Right lobe of liver (tissue), 6 donors: ENCODE results near the gene FLNB. TPM values are rescaled to one million over a fixed set of nuclear protein-coding genes. Genes with fewer than 3 reads are reported as not detected.

Experiments
- ATAC-seq, 4 donors: fragments of 200-7000 bp; cut with Tn5 transposase; one replicate each; pipeline ENCODE4 v1.9.1; 2020; ENCODE audit warnings: mild to moderate bottlenecking in 4 of 4, moderate library complexity in 4 of 4
- DNase-seq, 3 donors: peaks; one replicate each; pipeline ENCODE4 v3.0.0-alpha.2; 2020
- H3K27ac ChIP-seq, 3 donors: fragments of 200-600 bp; one replicate each; pipeline ENCODE4 v1.8.0; 2022
- H3K27me3 ChIP-seq, 2 donors: fragments of 200-600 bp; one replicate each; pipeline ENCODE4 v1.8.0; 2022
- H3K36me3 ChIP-seq, 4 donors: fragments of 200-600 bp; sonication (generic) in 1 of 4; one replicate each; pipeline versions ENCODE4 v1.5.1 to v1.8.0; 2017 to 2022; ENCODE audit warnings: control low read depth in 1 of 4
- H3K4me1 ChIP-seq, 4 donors: fragments of 200-600 bp; sonication (generic) in 1 of 4; one replicate each; pipeline versions ENCODE4 v1.5.1 to v1.8.0; 2017 to 2022; ENCODE audit warnings: control low read depth in 1 of 4
- H3K4me3 ChIP-seq, 3 donors: fragments of 200-600 bp; one replicate each; pipeline ENCODE4 v1.8.0; 2022
- H3K9me3 ChIP-seq, 4 donors: fragments of 200-600 bp; sonication (generic) in 1 of 4; one replicate each; pipeline versions ENCODE4 v1.5.1 to v1.8.0; 2017 to 2022; ENCODE audit warnings: control low read depth in 1 of 4
- CTCF ChIP-seq, 4 donors: fragments of 200-600 bp in 3 of 4; fragments of 450-650 bp in 1 of 4; IDR thresholded peaks; one replicate each; pipeline versions ENCODE4 v1.5.1 to v1.8.0; 2016 to 2022; ENCODE audit warnings: antibody characterized with exemption in 4 of 4, mild to moderate bottlenecking in 2 of 4
- POLR2A ChIP-seq: fragments of 450-650 bp; IDR thresholded peaks from one replicate; pipeline ENCODE4 v1.6.1; 2017; ENCODE audit warnings: antibody characterized with exemption, mild to moderate bottlenecking
- WGBS: methylation state at CpG from one replicate; pipeline ENCODE4 v1.1.6; 2018; ENCODE audit warnings: low coverage, low lambda C conversion rate; ENCODE audit not compliant: insufficient coverage; ENCODE audit errors: missing lambda C conversion rate; 5-methylcytosine and 5-hydroxymethylcytosine counted together
- intact Hi-C, 2 donors: fragments of 100-400 bp; cut with DNase I; formaldehyde crosslinking; loops; one replicate each; pipeline versions ENCODE4 v1.11.2 to v1.14.1; 2022
- total RNA-seq, 6 experiments: library from RNA; depleted of rRNA in 2 of 6; stranded (reverse); fragments of >200 nt in 2 of 6; fragmentation: NEBNext Ultra II Directional in 3 of 6; extraction: Animal tissue kit (Norgen Biotek cat#: 25700) in 3 of 6; gene quantifications; one replicate each; pipeline versions ENCODE4 v1.1.0 to v1.2.4, GENCODE V29; 2016 to 2023
- donor health status: DM: no; HTN: yes; CAD: no.
- donor health status: DM: no; HTN: no; CAD: no.
- donor health status: DM: no; HTN: no; CAD: no.
- donor health status: DM: no; HTN: yes; CAD: no.
- donor health status: DM: no; HTN: yes; CAD: no.

FLNB gene
- total RNA-seq, 6 experiments from 2014 or later: 48.4 to 109 (median 97.8) TPM

GRCh38 chr3:58027704-58028317 lies 19.6 kb downstream of the FLNB start:
- Histone ChIP-seq H3K4me1 (peaks cover 0 to 27% (median 14%) of the 10 kb centered on the region in 4 donors), H3K9me3 (no peaks in the 10 kb centered on the region), H3K27ac (no peak overlapping the region), H3K27me3 (no peaks in the 10 kb centered on the region), H3K4me3 (no peak overlapping the region), H3K36me3 (no peaks in the 10 kb centered on the region)
- no peak for ATAC-seq
- TF ChIP-seq CTCF (IDR thresholded peaks at IDR 0.05) (no peak), POLR2A (no peak)
- no peak for DNase-seq
- 61% methylated on average over 6 of the region's 6 CpGs for WGBS
- intact Hi-C loops: no loop called here

- TF ChIP-seq CTCF (IDR thresholded peaks at IDR 0.05) (no peak), POLR2A (no peak)
- DNase-seq (no peak), ATAC-seq (no peak)
- no peak overlapping the region for H3K27ac ChIP-seq
- intact Hi-C loops: no loop called here
- H3K9me3 ChIP-seq: no peaks in the 10 kb centered on the region
- H3K27me3 ChIP-seq: no peaks in the 10 kb centered on the region
- peaks cover 0 to 19% (median 10%) of the 10 kb centered on the region in 4 donors for H3K4me1 ChIP-seq
- no peak overlapping the region for H3K4me3 ChIP-seq
- WGBS: 40% methylated on average over 1 of the region's 1 CpG
- H3K36me3 ChIP-seq: no peaks in the 10 kb centered on the region
These were observed 20.7 kb downstream of the FLNB start for GRCh38 chr3:58028902-58029301.

GRCh38 chr3:58029842-58030584 lies 21.8 kb downstream of the FLNB start:
- Histone ChIP-seq H3K27ac (no peak overlapping the region), H3K9me3 (no peaks in the 10 kb centered on the region), H3K4me1 (peaks cover 0 to 23% (median 10%) of the 10 kb centered on the region in 4 donors), H3K27me3 (no peaks in the 10 kb centered on the region), H3K4me3 (no peak overlapping the region), H3K36me3 (no peaks in the 10 kb centered on the region)
- 94% methylated on average over 5 of the region's 5 CpGs for WGBS
- intact Hi-C loops: no loop called here
- TF ChIP-seq CTCF (IDR thresholded peaks at IDR 0.05) (no peak), POLR2A (no peak)
- DNase-seq (no peak), ATAC-seq (no peak)

- Histone ChIP-seq H3K27me3 (no peaks in the 10 kb centered on the region), H3K4me1 (peaks cover 0 to 7% (median 3%) of the 10 kb centered on the region in 4 donors), H3K36me3 (no peaks in the 10 kb centered on the region), H3K27ac (no peak overlapping the region), H3K9me3 (no peaks in the 10 kb centered on the region), H3K4me3 (no peak overlapping the region)
- intact Hi-C loops: no loop called here
- WGBS: 100% methylated on average over 2 of the region's 4 CpGs
- DNase-seq (no peak), ATAC-seq (no peak)
- TF ChIP-seq POLR2A (no peak), CTCF (IDR thresholded peaks at IDR 0.05) (no peak)
These were observed 24.0 kb downstream of the FLNB start for GRCh38 chr3:58032186-58032585.
